ENCODE measurements around the gene TREM2. TPM values are rescaled to one million over a fixed set of nuclear protein-coding genes. Genes with fewer than 3 reads are reported as not detected.

TREM2 gene
- total and polyA plus RNA-seq, 2 donors (not counting 1 experiment from before 2014, with no cell fraction given): 0.17 TPM; not detected in 1

DNA sequence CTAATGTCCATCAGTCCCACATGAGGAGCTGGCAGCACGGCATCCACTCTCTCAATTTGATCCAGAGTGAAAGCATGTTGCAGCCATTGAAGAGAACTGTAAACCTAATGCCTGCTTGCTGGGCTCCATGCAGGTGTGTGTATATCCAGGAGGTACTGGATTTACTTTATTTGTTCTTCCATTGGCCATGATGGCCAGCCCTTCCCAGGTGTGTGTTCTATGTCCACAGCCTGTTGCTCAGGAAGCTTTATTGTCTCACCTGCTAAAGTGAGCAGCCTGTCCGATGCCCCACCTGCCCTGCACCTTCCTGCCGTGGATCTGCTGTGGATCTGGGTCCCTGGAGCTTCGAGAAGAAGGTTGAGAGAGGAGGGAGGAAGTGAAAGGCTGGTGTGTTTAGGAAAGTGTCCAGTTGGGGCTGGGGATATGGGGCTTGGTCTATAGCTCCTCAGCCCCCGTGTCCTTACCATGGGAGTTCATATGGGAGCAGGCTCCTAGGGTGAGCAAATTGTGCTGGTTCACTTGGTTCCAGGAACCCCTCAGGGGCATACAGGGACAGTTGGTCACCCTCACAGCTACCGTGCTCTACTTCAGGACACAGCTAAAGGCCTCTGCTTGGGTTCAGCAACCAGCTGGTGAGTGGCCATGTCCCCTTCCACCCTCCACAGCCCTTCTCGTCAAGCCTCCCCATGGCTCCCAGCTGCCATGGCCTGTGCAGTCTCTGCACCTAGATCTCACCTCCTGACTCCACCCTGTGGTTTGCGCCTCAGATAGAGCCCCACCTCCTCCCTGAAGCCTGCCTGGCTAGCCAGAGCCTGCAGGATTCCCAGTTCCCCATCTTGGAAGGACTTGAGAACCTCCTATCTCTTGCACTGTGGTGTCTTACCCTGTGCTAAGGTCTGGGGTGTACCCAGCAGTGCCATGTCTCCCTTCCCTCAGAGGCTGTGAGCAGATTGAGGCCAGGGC, 25.3 kb upstream of the TREM2 start:
- Histone ChIP-seq H3K4me2 (ENCODE audit: extremely low read depth, insufficient read depth, low read length) (no peak overlapping the region), H2AFZ (ENCODE audit: low read length) (no peak overlapping the region), H3K27ac (ENCODE audit: insufficient read depth, low read length) (no peak overlapping the region), H3K9me3 (ENCODE audit: control insufficient read depth, insufficient read depth, low read depth, low read length) (no peaks in the 10 kb centered on the region), H4K20me1 (ENCODE audit: control insufficient read depth, extremely low read depth, insufficient read depth, low read length) (no peaks in the 10 kb centered on the region), H3K27me3 (ENCODE audit: control insufficient read depth, insufficient read depth, low read length) (no peaks in the 10 kb centered on the region), H3K9ac (ENCODE audit: insufficient read depth, low read length) (no peak overlapping the region), H3K4me3 (replicated peaks in 1 of 4; ENCODE audit: control extremely low read depth in 1 of 4, insufficient read depth in 1 of 4, low read depth in 3 of 4, low read length in 4 of 4) (no peak overlapping the region), H3K79me2 (ENCODE audit: control insufficient read depth, insufficient read depth, low read length) (no peaks in the 10 kb centered on the region), H3K4me1 (ENCODE audit: control insufficient read depth, extremely low read depth, insufficient read depth, low read length) (no peaks in the 10 kb centered on the region), H3K36me3 (ENCODE audit: control insufficient read depth, insufficient read depth, low read length) (no peaks in the 10 kb centered on the region)
- no peak for TF ChIP-seq EZH2 (IDR thresholded peaks at IDR 0.05; ENCODE audit: low read length, missing control alignments)
- no peak for TF ChIP-seq CTCF (conservative IDR thresholded peaks at IDR 0.05 in 1 of 2, IDR thresholded peaks at IDR 0.05 in 1 of 2; ENCODE audit: low read depth in 1 of 2, low read length in 2 of 2)
- DNase-seq (ENCODE audit: low read depth in 2 of 2): no peak

- H3K79me2 ChIP-seq (ENCODE audit: control insufficient read depth, insufficient read depth, low read length): no peaks in the 10 kb centered on the region
- no peak overlapping the region for H3K4me3 ChIP-seq (replicated peaks in 1 of 4; ENCODE audit: control extremely low read depth in 1 of 4, insufficient read depth in 1 of 4, low read depth in 3 of 4, low read length in 4 of 4)
- no peaks in the 10 kb centered on the region for H4K20me1 ChIP-seq (ENCODE audit: control insufficient read depth, extremely low read depth, insufficient read depth, low read length)
- H3K36me3 ChIP-seq (ENCODE audit: control insufficient read depth, insufficient read depth, low read length): no peaks in the 10 kb centered on the region
- TF ChIP-seq EZH2 (IDR thresholded peaks at IDR 0.05; ENCODE audit: low read length, missing control alignments) (no peak), CTCF (conservative IDR thresholded peaks at IDR 0.05 in 1 of 2, IDR thresholded peaks at IDR 0.05 in 1 of 2; ENCODE audit: low read depth in 1 of 2, low read length in 2 of 2) (no peak)
- H3K27me3 ChIP-seq (ENCODE audit: control insufficient read depth, insufficient read depth, low read length): no peaks in the 10 kb centered on the region
- no peak overlapping the region for H2AFZ ChIP-seq (ENCODE audit: low read length)
- no peak overlapping the region for H3K9ac ChIP-seq (ENCODE audit: insufficient read depth, low read length)
- no peak for DNase-seq (ENCODE audit: low read depth in 2 of 2)
- H3K4me2 ChIP-seq (ENCODE audit: extremely low read depth, insufficient read depth, low read length): no peak overlapping the region
- H3K9me3 ChIP-seq (ENCODE audit: control insufficient read depth, insufficient read depth, low read depth, low read length): no peaks in the 10 kb centered on the region
- H3K27ac ChIP-seq (ENCODE audit: insufficient read depth, low read length): no peak overlapping the region
- H3K4me1 ChIP-seq (ENCODE audit: control insufficient read depth, extremely low read depth, insufficient read depth, low read length): no peaks in the 10 kb centered on the region
These were observed 23.2 kb upstream of the TREM2 start for GRCh38 chr6:41186031-41186562.

- no peak for TF ChIP-seq CTCF (conservative IDR thresholded peaks at IDR 0.05 in 1 of 2, IDR thresholded peaks at IDR 0.05 in 1 of 2; ENCODE audit: low read depth in 1 of 2, low read length in 2 of 2)
- no peak for TF ChIP-seq EZH2 (IDR thresholded peaks at IDR 0.05; ENCODE audit: low read length, missing control alignments)
- Histone ChIP-seq H3K27me3 (ENCODE audit: control insufficient read depth, insufficient read depth, low read length) (no peaks in the 10 kb centered on the region), H2AFZ (ENCODE audit: low read length) (no peak overlapping the region), H3K9ac (ENCODE audit: insufficient read depth, low read length) (no peak overlapping the region), H3K4me3 (replicated peaks in 1 of 4; ENCODE audit: control extremely low read depth in 1 of 4, insufficient read depth in 1 of 4, low read depth in 3 of 4, low read length in 4 of 4) (no peak overlapping the region), H4K20me1 (ENCODE audit: control insufficient read depth, extremely low read depth, insufficient read depth, low read length) (no peaks in the 10 kb centered on the region), H3K4me1 (ENCODE audit: control insufficient read depth, extremely low read depth, insufficient read depth, low read length) (no peaks in the 10 kb centered on the region), H3K79me2 (ENCODE audit: control insufficient read depth, insufficient read depth, low read length) (no peaks in the 10 kb centered on the region), H3K4me2 (ENCODE audit: extremely low read depth, insufficient read depth, low read length) (no peak overlapping the region), H3K36me3 (ENCODE audit: control insufficient read depth, insufficient read depth, low read length) (no peaks in the 10 kb centered on the region), H3K9me3 (ENCODE audit: control insufficient read depth, insufficient read depth, low read depth, low read length) (no peaks in the 10 kb centered on the region), H3K27ac (ENCODE audit: insufficient read depth, low read length) (no peak overlapping the region)
- DNase-seq (ENCODE audit: low read depth in 2 of 2): no peak
These were observed 21.8 kb upstream of the TREM2 start for GRCh38 chr6:41184761-41185160.
